ENCODE results near the gene SSBP3.

DNA sequence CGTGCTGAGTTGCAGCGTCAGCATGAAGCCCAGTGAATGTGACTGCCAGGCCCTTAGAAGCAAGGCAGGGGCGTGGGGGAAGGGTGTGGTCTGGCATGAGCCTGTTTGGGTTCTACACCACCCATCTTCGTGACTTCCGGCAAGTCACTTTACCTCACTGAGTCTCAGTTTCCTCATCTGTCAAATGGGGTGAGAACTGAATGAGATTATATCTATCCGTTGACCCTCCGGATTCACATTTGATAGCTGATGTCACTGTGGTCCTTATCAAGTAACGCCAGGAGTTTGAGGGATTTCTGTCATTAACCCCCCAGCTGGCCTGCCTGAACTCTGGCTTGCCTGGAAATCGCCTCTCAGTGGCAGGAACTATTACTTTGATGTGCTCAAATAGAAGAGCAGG lies 190.7 kb downstream of the SSBP3 start:
- no peak for TF ChIP-seq POLR2A (IDR thresholded peaks at IDR 0.05)
- TF ChIP-seq, protein P1, sequence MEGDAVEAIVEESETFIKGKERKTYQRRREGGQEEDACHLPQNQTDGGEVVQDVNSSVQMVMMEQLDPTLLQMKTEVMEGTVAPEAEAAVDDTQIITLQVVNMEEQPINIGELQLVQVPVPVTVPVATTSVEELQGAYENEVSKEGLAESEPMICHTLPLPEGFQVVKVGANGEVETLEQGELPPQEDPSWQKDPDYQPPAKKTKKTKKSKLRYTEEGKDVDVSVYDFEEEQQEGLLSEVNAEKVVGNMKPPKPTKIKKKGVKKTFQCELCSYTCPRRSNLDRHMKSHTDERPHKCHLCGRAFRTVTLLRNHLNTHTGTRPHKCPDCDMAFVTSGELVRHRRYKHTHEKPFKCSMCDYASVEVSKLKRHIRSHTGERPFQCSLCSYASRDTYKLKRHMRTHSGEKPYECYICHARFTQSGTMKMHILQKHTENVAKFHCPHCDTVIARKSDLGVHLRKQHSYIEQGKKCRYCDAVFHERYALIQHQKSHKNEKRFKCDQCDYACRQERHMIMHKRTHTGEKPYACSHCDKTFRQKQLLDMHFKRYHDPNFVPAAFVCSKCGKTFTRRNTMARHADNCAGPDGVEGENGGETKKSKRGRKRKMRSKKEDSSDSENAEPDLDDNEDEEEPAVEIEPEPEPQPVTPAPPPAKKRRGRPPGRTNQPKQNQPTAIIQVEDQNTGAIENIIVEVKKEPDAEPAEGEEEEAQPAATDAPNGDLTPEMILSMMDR (IDR thresholded peaks at IDR 0.05) = no peak

Measured in thyroid gland (tissue), 4 donors.